HG02885 (cell line): ENCODE results near the gene SORCS2.

Experiments used
- ATAC-seq: cut with Tn5 transposase; IDR thresholded peaks from one replicate; pipeline ENCODE4 v1.9.1; 2021; ENCODE audit warnings: mild to moderate bottlenecking; ENCODE audit not compliant: unreplicated experiment, poor library complexity

Gene SORCS2

GRCh38 chr4:7381890-7382633, 189.7 kb downstream of the SORCS2 start:
- ATAC-seq = no peak

GRCh38 chr4:7382634-7383014, 190.3 kb downstream of the SORCS2 start:
- no peak for ATAC-seq

- no peak for ATAC-seq
These were observed 190.9 kb downstream of the SORCS2 start for GRCh38 chr4:7383266-7383665.

- no peak for ATAC-seq
These were observed 191.9 kb downstream of the SORCS2 start for GRCh38 chr4:7384003-7384928.

- ATAC-seq = no peak
These were observed 192.9 kb downstream of the SORCS2 start for GRCh38 chr4:7384929-7385890.

GRCh38 chr4:7387925-7388324, 195.6 kb downstream of the SORCS2 start:
- ATAC-seq = no peak

GRCh38 chr4:7388627-7389026, 196.3 kb downstream of the SORCS2 start:
- no peak for ATAC-seq

- no peak for ATAC-seq
These were observed 196.9 kb downstream of the SORCS2 start for GRCh38 chr4:7389101-7389701.

GRCh38 chr4:7389719-7390118, 197.4 kb downstream of the SORCS2 start:
- no peak for ATAC-seq

GRCh38 chr4:7390336-7390735, 198.0 kb downstream of the SORCS2 start:
- no peak for ATAC-seq

- no peak for ATAC-seq
These were observed 198.7 kb downstream of the SORCS2 start for GRCh38 chr4:7390906-7391636.

- ATAC-seq = no peak
These were observed 199.5 kb downstream of the SORCS2 start for GRCh38 chr4:7391637-7392437.

GRCh38 chr4:7392438-7393421, 200.4 kb downstream of the SORCS2 start:
- ATAC-seq = no peak

GRCh38 chr4:7393601-7394575, 201.6 kb downstream of the SORCS2 start:
- no peak for ATAC-seq

- ATAC-seq = no peak
These were observed 202.5 kb downstream of the SORCS2 start for GRCh38 chr4:7394681-7395451.
